RPMI7951 (cell line): ENCODE data around the gene SGSH. TPM values are rescaled to one million over a fixed set of nuclear protein-coding genes. Genes with fewer than 3 reads are reported as not detected.

Experiments
- DNase-seq: peaks from one replicate; pipeline ENCODE4 v3.0.0-alpha.2; 2012; ENCODE audit warnings: low read depth
- total RNA-seq: library from RNA; depleted of rRNA; stranded (reverse); fragments of >200 nt; shearing (Covaris generic); gene quantifications from 2 replicates; pipeline ENCODE4 v1.2.3, GENCODE V29; 2014; rRNA removed

The SGSH gene
- total RNA-seq, 1 experiment from 2014 or later: 6.4 TPM

- DNase-seq: no peak
Measured at GRCh38 chr17:80183581-80184422, 36.3 kb downstream of the SGSH start.

- DNase-seq: no peak
Measured at GRCh38 chr17:80182845-80183223, 37.3 kb downstream of the SGSH start.

- no peak for DNase-seq
Measured at GRCh38 chr17:80182118-80182844, 37.9 kb downstream of the SGSH start.

GRCh38 chr17:80181431-80181830, 38.7 kb downstream of the SGSH start:
- no peak for DNase-seq

GRCh38 chr17:80180192-80180591, 39.9 kb downstream of the SGSH start:
- no peak for DNase-seq

- DNase-seq: no peak
Measured at GRCh38 chr17:80177986-80178595, 42.0 kb downstream of the SGSH start.

GRCh38 chr17:80176757-80177156, 43.4 kb downstream of the SGSH start:
- DNase-seq: no peak

GRCh38 chr17:80173916-80174315, 46.2 kb downstream of the SGSH start:
- no peak for DNase-seq

- DNase-seq: no peak
Measured at GRCh38 chr17:80173126-80173525, 47.0 kb downstream of the SGSH start.

- no peak for DNase-seq
Measured at GRCh38 chr17:80171681-80172080, 48.5 kb downstream of the SGSH start.

GRCh38 chr17:80169784-80170500, 50.2 kb downstream of the SGSH start, which contains the start of gene CARD14:
Gene CARD14 (plus strand): TSS chr17:80170030. CDS start chr17:80181439, 11,409 bp downstream.
- no peak for DNase-seq

- no peak for DNase-seq
Measured at GRCh38 chr17:80169107-80169506, 51.0 kb downstream of the SGSH start.

- no peak for DNase-seq
Measured at GRCh38 chr17:80168371-80168770, 51.8 kb downstream of the SGSH start.

- no peak for DNase-seq
Measured at GRCh38 chr17:80166446-80166845, 53.7 kb downstream of the SGSH start.

GRCh38 chr17:80164185-80164584, 55.9 kb downstream of the SGSH start:
- peak; percentile 35 for DNase-seq

GRCh38 chr17:80163336-80163735, 56.8 kb downstream of the SGSH start:
- DNase-seq: peak; percentile 10

- DNase-seq: no peak
Measured at GRCh38 chr17:80160536-80160935, 59.6 kb downstream of the SGSH start.

Other genes with a start within 250 kb of the SGSH start
- 8.9 and 10.7 TPM in 2 replicates for gene TBC1D16, start 184.5 kb downstream of the SGSH start, total RNA-seq
- gene CCDC40, start 183.7 kb downstream of the SGSH start, total RNA-seq: 1.3 and 1.6 TPM in 2 replicates
- gene GAA, start 118.8 kb downstream of the SGSH start, total RNA-seq: 10.3 and 11.7 TPM in 2 replicates
- gene EIF4A3, start 73.2 kb downstream of the SGSH start, total RNA-seq: 99.4 and 104 TPM in 2 replicates
- 0.20 TPM in 1 of 2 replicates, not detected in the other for gene CARD14, start 50.3 kb downstream of the SGSH start, total RNA-seq
- gene SLC26A11, start 94 bp upstream of the SGSH start, total RNA-seq: 2.0 and 2.2 TPM in 2 replicates
- gene RNF213, start 40.5 kb upstream of the SGSH start, total RNA-seq: 23.5 and 23.8 TPM in 2 replicates
- 7.0 and 10.5 TPM in 2 replicates for gene ENDOV, start 194.8 kb upstream of the SGSH start, total RNA-seq